ENCODE data around the gene P2RY8. TPM values are rescaled to one million over a fixed set of nuclear protein-coding genes. Genes with fewer than 3 reads are reported as not detected.

P2RY8 gene
- total RNA-seq, 1 experiment from 2014 or later, result 0.10 TPM

GRCh38 chrX:1419545-1420355, 117.2 kb downstream of the P2RY8 start:
- DNase-seq (ENCODE audit: low read depth), result no peak

DNA sequence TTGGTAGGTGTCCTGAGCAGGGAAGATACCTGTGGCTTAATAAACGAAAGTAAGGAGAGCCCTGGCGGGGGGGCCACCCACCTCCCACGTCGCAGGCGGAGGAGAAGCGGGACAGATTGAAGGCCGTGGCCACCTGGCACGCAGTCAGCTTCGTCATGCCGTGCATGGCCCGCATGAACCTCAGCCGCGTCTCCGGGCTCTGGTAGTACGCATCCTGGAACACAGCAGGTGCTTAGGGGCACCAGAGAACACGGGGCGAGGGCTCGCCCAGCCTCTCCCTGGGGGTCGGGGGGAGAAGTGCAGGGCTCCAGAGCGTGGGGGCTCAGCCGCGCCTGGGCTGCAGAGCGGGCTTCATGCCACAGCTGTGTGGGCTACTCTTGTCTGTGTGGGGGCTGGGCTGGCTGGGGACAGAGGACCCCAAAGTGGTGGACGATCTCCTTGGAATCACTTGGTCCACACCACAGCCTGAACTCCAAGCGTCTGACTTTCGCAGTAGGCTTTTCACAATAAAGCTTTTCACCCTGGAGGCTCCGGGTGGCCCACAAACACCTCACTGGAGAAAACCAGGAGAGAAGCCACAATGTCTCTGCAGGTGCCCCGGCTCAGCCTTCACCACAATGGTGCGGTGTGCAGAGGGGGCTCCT, 118.0 kb downstream of the P2RY8 start:
- no peak for DNase-seq (ENCODE audit: low read depth)

DNA sequence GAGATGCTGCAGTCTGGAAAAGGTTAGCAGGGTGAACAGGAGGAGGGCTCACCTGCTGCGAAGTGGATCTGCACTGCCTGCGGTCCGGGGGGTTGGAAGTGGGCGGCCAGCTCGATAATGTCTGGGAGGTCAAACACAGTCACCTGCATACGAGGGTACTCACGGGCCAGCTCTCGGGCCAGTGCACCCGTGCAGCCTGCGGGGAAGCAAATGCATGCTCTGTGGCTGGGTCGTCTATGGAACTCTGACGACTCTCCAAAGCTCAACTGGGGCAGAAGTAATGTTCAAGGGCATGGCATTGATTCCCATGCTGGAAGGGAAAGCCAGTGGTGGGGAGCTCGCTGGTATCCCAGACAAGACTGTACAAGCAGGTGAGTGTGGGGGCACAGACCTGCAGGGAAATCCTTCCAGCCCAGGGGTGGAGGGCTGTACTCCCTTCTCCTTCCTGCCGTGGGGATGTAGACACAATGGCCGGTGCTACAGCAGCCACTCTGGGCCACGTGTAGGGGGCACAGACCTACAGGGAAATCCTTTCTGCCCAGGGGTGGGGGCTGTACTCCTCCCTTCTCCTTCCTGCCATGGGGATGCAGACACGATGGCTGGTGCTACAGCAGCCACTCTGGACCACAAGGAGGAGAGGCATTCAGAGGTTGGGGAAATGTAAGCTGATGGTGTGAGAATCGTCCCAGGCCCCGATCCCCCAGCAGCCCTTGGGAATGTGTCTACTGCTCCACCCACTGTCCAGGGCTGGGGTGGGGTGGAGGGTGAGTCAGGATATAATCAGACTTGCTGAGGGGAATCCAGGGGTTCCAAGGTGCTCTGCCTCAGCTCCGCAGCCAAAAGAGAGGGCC, 118.8 kb downstream of the P2RY8 start:
- DNase-seq (ENCODE audit: low read depth), result no peak

DNA sequence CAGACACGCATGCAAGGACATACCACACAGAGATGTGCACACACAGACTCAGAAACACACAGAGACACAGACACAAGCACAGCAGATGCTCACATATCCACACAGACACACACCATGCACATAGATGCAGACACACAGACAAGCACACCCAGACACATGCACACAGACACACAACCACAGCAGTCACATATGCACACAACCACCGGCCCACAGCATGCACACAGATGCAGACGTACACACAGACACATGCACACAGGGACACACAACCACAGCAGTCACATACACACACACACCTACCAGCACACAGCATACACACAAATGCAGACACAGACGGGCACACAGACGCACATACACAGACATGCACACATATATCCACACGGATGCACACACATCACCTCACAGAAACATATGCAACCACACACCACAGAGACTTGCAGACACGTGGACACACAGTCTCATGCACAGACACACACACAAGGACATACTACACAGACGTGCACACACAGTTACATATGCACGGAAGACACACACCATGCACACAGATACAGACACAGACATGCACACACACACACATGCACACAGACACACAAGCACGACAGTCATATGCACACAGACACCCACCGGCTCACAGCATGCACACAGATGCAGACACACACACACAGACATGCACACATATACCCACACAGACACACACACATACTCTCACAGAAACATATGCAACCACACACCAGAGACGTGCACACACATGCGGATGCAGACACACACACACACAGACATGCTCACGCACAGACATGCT, 119.8 kb downstream of the P2RY8 start:
- no peak for DNase-seq (ENCODE audit: low read depth)

- no peak for DNase-seq (ENCODE audit: low read depth)
Measured at GRCh38 chrX:1416327-1416784, 120.6 kb downstream of the P2RY8 start.

Other genes with a start within 250 kb of the P2RY8 start
- gene IL3RA, start 200.4 kb downstream of the P2RY8 start, total RNA-seq (2014; rRNA removed; shearing (Covaris generic)), result not detected in 2 replicates
- gene SLC25A6, start 145.1 kb downstream of the P2RY8 start, total RNA-seq (2014; rRNA removed; shearing (Covaris generic)), result 113 and 125 TPM in 2 replicates
- 6.3 and 7.2 TPM in 2 replicates for gene ASMTL, start 84.3 kb downstream of the P2RY8 start, total RNA-seq (2014; rRNA removed; shearing (Covaris generic))
- 14.7 and 21.3 TPM in 2 replicates for gene AKAP17A, start 54.4 kb upstream of the P2RY8 start, total RNA-seq (2014; rRNA removed; shearing (Covaris generic))
- not detected in 2 replicates for gene ASMT, start 77.9 kb upstream of the P2RY8 start, total RNA-seq (2014; rRNA removed; shearing (Covaris generic))

All from M059J (cell line).